Measurements from ENCODE around the gene NIPAL3. TPM values are rescaled to one million over a fixed set of nuclear protein-coding genes. Genes with fewer than 3 reads are reported as not detected.
A peak's percentile ranks its signal among the peaks of the same experiment; 100 is the strongest.

Gene NIPAL3
- total and polyA plus RNA-seq, 3 donors from 2014 or later = 11.2 to 46.0 (median 33.1) TPM

- Histone ChIP-seq H3K36me3 (ENCODE audit: low read depth, missing control alignments) (no peaks in the 10 kb centered on the region), H3K27ac (peak overlapping the region; percentile 70 to 82), H3K9me3 (no peaks in the 10 kb centered on the region), H3K4me1 (peaks cover 5% of the 10 kb centered on the region), H3K4me3 (peak overlapping the region; percentile 65 to 80), H3K27me3 (no peaks in the 10 kb centered on the region)
- no peak for TF ChIP-seq POLR2A (IDR thresholded peaks at IDR 0.05)
- TF ChIP-seq CTCF (IDR thresholded peaks at IDR 0.05) = no peak
- peak; percentile 57 for DNase-seq
- 2 to 5% methylated on average over 23 to 39 of the region's 39 CpGs for WGBS, 2 donors
- intact Hi-C loops (cut with DNase I; ENCODE audit: low total_unique reads) = no loop called here
These were observed 86.6 kb downstream of the NIPAL3 start for GRCh38 chr1:24502065-24502708.

- no peaks in the 10 kb centered on the region for H3K9me3 ChIP-seq
- H3K27ac ChIP-seq = peak within 1 kb of the TSS; percentile 70 to 82
- no peaks in the 10 kb centered on the region for H3K27me3 ChIP-seq
- intact Hi-C loops (cut with DNase I; ENCODE audit: low total_unique reads) = no loop called here
- TF ChIP-seq CTCF (IDR thresholded peaks at IDR 0.05) (no peak), POLR2A (IDR thresholded peaks at IDR 0.05) (no peak)
- H3K4me3 ChIP-seq = peak within 1 kb of the TSS; percentile 65 to 80
- peaks cover 5% of the 10 kb centered on the region for H3K4me1 ChIP-seq
- no peaks in the 10 kb centered on the region for H3K36me3 ChIP-seq (ENCODE audit: low read depth, missing control alignments)
- DNase-seq = peak; percentile 85
- 0% methylated on average over 16 of the region's 53 CpGs; no CpG with 5 or more reads in 1 of the 2 donors for WGBS, 2 donors
These were observed 87.1 kb downstream of the NIPAL3 start, which contains the start of gene RCAN3 for GRCh38 chr1:24502709-24503058. TSS of gene RCAN3 (plus strand) at chr1:24502836. CDS start at chr1:24514373, 11,537 bp downstream.

- Histone ChIP-seq H3K4me1 (peaks cover 5% of the 10 kb centered on the region), H3K36me3 (ENCODE audit: low read depth, missing control alignments) (no peaks in the 10 kb centered on the region), H3K9me3 (no peaks in the 10 kb centered on the region), H3K27ac (peak overlapping the region in 1 of 2 donors; percentile 82), H3K4me3 (peak overlapping the region; percentile 65 to 80), H3K27me3 (no peaks in the 10 kb centered on the region)
- 6 to 9% methylated on average over 30 to 35 of the region's 53 CpGs for WGBS, 2 donors
- TF ChIP-seq POLR2A (IDR thresholded peaks at IDR 0.05) = no peak
- no peak for TF ChIP-seq CTCF (IDR thresholded peaks at IDR 0.05)
- no peak for DNase-seq
- intact Hi-C loops (cut with DNase I; ENCODE audit: low total_unique reads) = no loop called here
These were observed 87.6 kb downstream of the NIPAL3 start for GRCh38 chr1:24503059-24503751.

- Histone ChIP-seq H3K27me3 (no peaks in the 10 kb centered on the region), H3K4me3 (no peak overlapping the region), H3K27ac (no peak overlapping the region), H3K36me3 (ENCODE audit: low read depth, missing control alignments) (no peaks in the 10 kb centered on the region), H3K4me1 (peaks cover 5% of the 10 kb centered on the region), H3K9me3 (no peaks in the 10 kb centered on the region)
- 41 to 55% methylated on average over 7 of the region's 7 CpGs for WGBS, 2 donors
- DNase-seq = no peak
- intact Hi-C loops (cut with DNase I; ENCODE audit: low total_unique reads) = no loop called here
- TF ChIP-seq POLR2A (IDR thresholded peaks at IDR 0.05) (no peak), CTCF (IDR thresholded peaks at IDR 0.05) (no peak)
These were observed 88.4 kb downstream of the NIPAL3 start for GRCh38 chr1:24503870-24504523.

Measured in testis (tissue), 3 donors.